GM12873 (cell line): ENCODE results near the gene ZNF444.

ENCODE experiments used
- CTCF ChIP-seq: IDR thresholded peaks from 2 replicates; pipeline ENCODE4 v1.5.1; 2012; ENCODE audit warnings: low read depth, mild to moderate bottlenecking, moderate library complexity, low read length, control low read depth; ENCODE audit not compliant: insufficient read depth; ENCODE audit errors: missing control alignments

The ZNF444 gene

GRCh38 chr19:56115490-56115889 is 25.6 kb upstream of the ZNF444 start:
- no peak for TF ChIP-seq CTCF

GRCh38 chr19:56116606-56117005 is 24.5 kb upstream of the ZNF444 start:
- no peak for TF ChIP-seq CTCF

- TF ChIP-seq CTCF = no peak
Measured at GRCh38 chr19:56117376-56117884, 23.7 kb upstream of the ZNF444 start.

- no peak for TF ChIP-seq CTCF
Measured at GRCh38 chr19:56117889-56118288, 23.2 kb upstream of the ZNF444 start.

- no peak for TF ChIP-seq CTCF
Measured at GRCh38 chr19:56118666-56119581, 22.2 kb upstream of the ZNF444 start.

GRCh38 chr19:56119582-56119978 is 21.5 kb upstream of the ZNF444 start:
- no peak for TF ChIP-seq CTCF

- no peak for TF ChIP-seq CTCF
Measured at GRCh38 chr19:56120002-56120370, 21.1 kb upstream of the ZNF444 start.
